Endothelial cell of umbilical vein (primary cell): Measurements from ENCODE around the gene PSTPIP1. TPM values are rescaled to one million over a fixed set of nuclear protein-coding genes. Genes with fewer than 3 reads are reported as not detected.

Experiments
- BruUV-seq: library from RNA; stranded (reverse); fragments of 400-500 nt; replicated peaks from 2 replicates; lab custom pipeline; 2021; lab: Mats Ljungman, UMichigan
- CTCF ChIA-PET: fragments of 300-600, 350-600 bp; sonication (Branson Sonifier 250); formaldehyde crosslinking; loops from one replicate; lab custom pipeline; 2021; ENCODE audit warnings: antibody characterized with exemption, inconsistent platforms; lab: Charles Lee
- POLR2A ChIA-PET: fragments of 300-600, 350-600 bp; sonication (Branson Sonifier 250); formaldehyde crosslinking; loops from one replicate; lab custom pipeline; 2021; ENCODE audit warnings: antibody characterized with exemption, inconsistent platforms; lab: Charles Lee
- DNase-seq: peaks from one replicate; pipeline ENCODE4 v3.0.0-alpha.2; 2011; ENCODE audit warnings: low read depth, low spot score
- FAIRE-seq: peaks from 2 replicates; lab custom pipeline; 2011; peaks lifted over from hg19 to GRCh38; lab: Jason Lieb, UNC
- H2AFZ ChIP-seq: 2 replicates; pipeline ENCODE4 v1.6.0; 2012; ENCODE audit warnings: low read depth, low read length, control low read depth, inconsistent platforms
- H3K27ac ChIP-seq: 2 replicates; pipeline ENCODE4 v1.5.1; 2011; ENCODE audit warnings: low read depth, mild to moderate bottlenecking, control low read depth, low read length, moderate library complexity; ENCODE audit not compliant: insufficient read depth
- H3K27me3 ChIP-seq, 2 experiments: 2 replicates each; pipeline versions ENCODE4 v1.6.0 to v1.6.1; 2011; ENCODE audit warnings: low read length in 2 of 2, mixed read lengths in 1 of 2; ENCODE audit not compliant: control insufficient read depth in 2 of 2, insufficient read depth in 2 of 2
- H3K36me3 ChIP-seq, 2 experiments: 2 replicates in 1 of 2; 3 replicates in 1 of 2; pipeline ENCODE4 v1.5.1; 2011; ENCODE audit warnings: low read length in 2 of 2, mild to moderate bottlenecking in 1 of 2, moderate library complexity in 1 of 2; ENCODE audit not compliant: control insufficient read depth in 2 of 2, insufficient read depth in 2 of 2; ENCODE audit errors: extremely low read depth in 1 of 2
- H3K4me1 ChIP-seq: 3 replicates; pipeline ENCODE4 v1.5.1; 2011; ENCODE audit warnings: mild to moderate bottlenecking, low read length; ENCODE audit not compliant: control insufficient read depth, insufficient read depth; ENCODE audit errors: extremely low read depth
- H3K4me2 ChIP-seq: 2 replicates; pipeline ENCODE4 v1.6.1; 2011; ENCODE audit warnings: low read length, control low read depth, mixed read lengths; ENCODE audit not compliant: insufficient read depth
- H3K4me3 ChIP-seq, 3 experiments: fragments of 200-600 bp in 1 of 3; sonication (generic), shearing (Covaris generic) in 1 of 3; replicated peaks in 1 of 3; 2 replicates each; pipeline ENCODE4 v1.5.1; 2011 to 2016; ENCODE audit warnings: control low read depth in 3 of 3, low read length in 3 of 3, mild to moderate bottlenecking in 2 of 3, inconsistent platforms in 1 of 3, low read depth in 1 of 3, moderate library complexity in 1 of 3; ENCODE audit not compliant: insufficient read depth in 1 of 3
- H3K79me2 ChIP-seq: 2 replicates; pipeline ENCODE4 v1.6.0; 2012; ENCODE audit warnings: low read length, inconsistent platforms; ENCODE audit not compliant: control insufficient read depth, insufficient read depth
- H3K9ac ChIP-seq: replicated peaks from 2 replicates; pipeline ENCODE3; 2011; ENCODE audit warnings: low read length, control low read depth; ENCODE audit not compliant: insufficient read depth; ENCODE audit errors: extremely low read depth
- H3K9me1 ChIP-seq: replicated peaks from 3 replicates; pipeline ENCODE4 v1.6.0; 2011; ENCODE audit warnings: mild to moderate bottlenecking, low read length; ENCODE audit not compliant: control insufficient read depth, insufficient read depth; ENCODE audit errors: extremely low read depth
- H3K9me3 ChIP-seq: replicated peaks from 2 replicates; pipeline ENCODE4 v1.5.1; 2012; ENCODE audit warnings: low read length, inconsistent platforms; ENCODE audit not compliant: control insufficient read depth, insufficient read depth
- H4K20me1 ChIP-seq: replicated peaks from 2 replicates; pipeline ENCODE3; 2011; ENCODE audit warnings: mild to moderate bottlenecking, low read length; ENCODE audit not compliant: control insufficient read depth, insufficient read depth; ENCODE audit errors: extremely low read depth
- CTCF ChIP-seq, 2 donors: IDR thresholded peaks; 1 replicate in 1 of 2; 2 replicates in 1 of 2; pipeline ENCODE4 v1.5.1; 2011; ENCODE audit warnings: low read length in 2 of 2, mild to moderate bottlenecking in 2 of 2, moderate library complexity in 2 of 2, control low read depth in 1 of 2, inconsistent platforms in 1 of 2, low read depth in 1 of 2; ENCODE audit not compliant: insufficient read depth in 1 of 2; ENCODE audit errors: extremely low read depth in 1 of 2
- EZH2 ChIP-seq: IDR thresholded peaks from 2 replicates; pipeline ENCODE4 v1.6.1; 2012; ENCODE audit warnings: borderline replicate concordance, low read depth, mild to moderate bottlenecking, moderate library complexity, low read length, inconsistent platforms; ENCODE audit not compliant: severe bottlenecking
- FOS ChIP-seq: IDR thresholded peaks from 2 replicates; pipeline ENCODE4 v1.6.1; 2011; ENCODE audit warnings: mild to moderate bottlenecking, low read length, moderate library complexity, borderline replicate concordance; ENCODE audit not compliant: insufficient read depth
- GATA2 ChIP-seq: IDR thresholded peaks from 2 replicates; pipeline ENCODE4 v1.7.0; 2011; ENCODE audit warnings: low read depth, mild to moderate bottlenecking, moderate library complexity, mixed read lengths, low read length; ENCODE audit not compliant: insufficient read length, insufficient read depth
- JUN ChIP-seq: IDR thresholded peaks from 2 replicates; pipeline ENCODE4 v1.6.1; 2011; ENCODE audit warnings: borderline replicate concordance, low read depth; ENCODE audit not compliant: insufficient read length, insufficient read depth
- MYC ChIP-seq: IDR thresholded peaks from one replicate; pipeline ENCODE4 v1.6.1; 2011; ENCODE audit warnings: mild to moderate bottlenecking, low read depth, low read length
- POLR2A ChIP-seq: IDR thresholded peaks from 2 replicates; pipeline ENCODE4 v1.6.1; 2012; ENCODE audit warnings: low read depth, mild to moderate bottlenecking, control low read depth, low read length
- POLR2AphosphoS5 ChIP-seq: IDR thresholded peaks from 2 replicates; pipeline ENCODE4 v1.6.1; 2012; ENCODE audit warnings: low read depth, mild to moderate bottlenecking, control low read depth, low read length, moderate library complexity; ENCODE audit not compliant: insufficient read depth
- dilution Hi-C: fragments of 300-500 bp; cut with MboI; formaldehyde crosslinking; loops from one replicate; pipeline ENCODE4 v1.15.0; 2019; ENCODE audit warnings: low sequenced_read_pairs; ENCODE audit not compliant: extremely low pct_ligation_motif_present
- intact Hi-C: fragments of 100-400 bp; cut with micrococcal nuclease; formaldehyde crosslinking; loops from one replicate; pipeline ENCODE4 v1.10.0; 2022
- polyA plus RNA-seq, 4 experiments: library from polyadenylated mRNA; depleted of rRNA in 3 of 4; stranded (reverse) in 3 of 4; unstranded in 1 of 4; fragments of >200 nt; gene quantifications; 2 replicates each; pipeline versions ENCODE4 v1.2.1 to v1.2.3, GENCODE V29; 2011 to 2012; ENCODE audit warnings: missing spikeins in 1 of 4
- total RNA-seq: library from RNA; stranded (reverse); gene quantifications from 2 replicates; pipeline ENCODE4 v1.2.3, GENCODE V29; 2021
- TF ChIP-seq, protein P1 (sequence below): IDR thresholded peaks from 2 replicates; pipeline ENCODE4 v1.6.1; 2011; ENCODE audit not compliant: insufficient read depth, insufficient read length

The PSTPIP1 gene
- total and polyA plus RNA-seq, 2 donors (not counting 3 experiments of a cell fraction or from before 2014, with no cell fraction given), result not detected

- peaks cover 3% of the 10 kb centered on the region for H3K4me1 ChIP-seq
- CTCF ChIA-PET, result interaction anchor here (1.5 to 3.3 kb wide), 4 partner anchors 9 to 512 kb away, joined by 4 to 14 read pairs (median 8); no protein-coding TSS in a partner anchor
- no peak overlapping the region for H3K27ac ChIP-seq
- H3K36me3 ChIP-seq, result no peaks in the 10 kb centered on the region
- FAIRE-seq (no peak), DNase-seq (no peak)
- no peak overlapping the region for H3K4me3 ChIP-seq
- H3K9me3 ChIP-seq, result no peaks in the 10 kb centered on the region
- no peaks in the 10 kb centered on the region for H3K9me1 ChIP-seq
- H4K20me1 ChIP-seq, result no peaks in the 10 kb centered on the region
- H2AFZ ChIP-seq, result no peak overlapping the region
- H3K4me2 ChIP-seq, result no peak overlapping the region
- no peak overlapping the region for H3K9ac ChIP-seq
- BruUV-seq, result no TSS peak
- no peaks in the 10 kb centered on the region for H3K79me2 ChIP-seq
- POLR2A ChIA-PET, result no interaction called here
- no peaks in the 10 kb centered on the region for H3K27me3 ChIP-seq
- dilution Hi-C loops (no loop called here), intact Hi-C loops (no loop called here)
- TF ChIP-seq POLR2A (no peak), MYC (no peak), JUN (no peak), GATA2 (no peak), FOS (no peak), CTCF (IDR thresholded peaks at IDR 0.05; ENCODE audit: extremely low read depth in 1 of 2, insufficient read depth in 1 of 2, low read depth in 1 of 2, low read length in 2 of 2) (no peak), EZH2 (no peak), POLR2AphosphoS5 (no peak)
- TF ChIP-seq, protein P1, sequence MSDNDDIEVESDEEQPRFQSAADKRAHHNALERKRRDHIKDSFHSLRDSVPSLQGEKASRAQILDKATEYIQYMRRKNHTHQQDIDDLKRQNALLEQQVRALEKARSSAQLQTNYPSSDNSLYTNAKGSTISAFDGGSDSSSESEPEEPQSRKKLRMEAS, result no peak
Measured at GRCh38 chr15:77031376-77032050, 36.6 kb downstream of the PSTPIP1 start.
